HepG2 (cell line): ENCODE measurements around the gene SS18L1. TPM values are rescaled to one million over a fixed set of nuclear protein-coding genes. Genes with fewer than 3 reads are reported as not detected.

Source experiments
- ATAC-seq: fragments of 200-7000 bp; cut with Tn5 transposase; 3 replicates; pipeline ENCODE4 v1.9.1; 2020; ENCODE audit warnings: mild to moderate bottlenecking, moderate library complexity
- BruUV-seq: library from RNA; stranded (reverse); fragments of 400-500 nt; replicated peaks from 2 replicates; lab custom pipeline; 2021; lab: Mats Ljungman, UMichigan
- CTCF ChIA-PET: fragments of 300-600 bp; formaldehyde crosslinking; extraction: SDS; loops from one replicate; lab custom pipeline; 2021; ENCODE audit warnings: low total read pairs, inconsistent platforms, low intra/inter-chr PET ratio; lab: Yijun Ruan, JAX
- POLR2A ChIA-PET: fragments of 350-600 bp; sonication (Branson Sonifier 250); formaldehyde crosslinking; loops from one replicate; lab custom pipeline; 2020; ENCODE audit warnings: antibody characterized with exemption, inconsistent platforms; lab: Yijun Ruan, JAX
- DNase-seq: peaks from one replicate; pipeline ENCODE4 v3.0.0-alpha.2; 2015; ENCODE audit warnings: low spot score
- FAIRE-seq: peaks from 3 replicates; lab custom pipeline; 2011; peaks lifted over from hg19 to GRCh38; lab: Jason Lieb, UNC
- H2AFZ ChIP-seq: one replicate; pipeline ENCODE4 v1.6.1; 2011; ENCODE audit warnings: low read length, inconsistent platforms
- H3K27ac ChIP-seq: fragments of 300-600 bp; 3 replicates; pipeline ENCODE4 v1.8.0; 2011; ENCODE audit warnings: mixed run types, mild to moderate bottlenecking, mixed read lengths, low read length, inconsistent platforms; ENCODE audit not compliant: insufficient read depth; ENCODE audit errors: extremely low read length
- H3K27me3 ChIP-seq, 2 experiments: fragments of 200-600 bp in 1 of 2; 2 replicates in 1 of 2; 3 replicates in 1 of 2; pipeline versions ENCODE4 v1.6.0 to v1.8.0; 2011; ENCODE audit warnings: low read length in 2 of 2, mild to moderate bottlenecking in 2 of 2, moderate library complexity in 2 of 2, inconsistent platforms in 1 of 2; ENCODE audit not compliant: insufficient read depth in 2 of 2, control insufficient read depth in 1 of 2
- H3K36me3 ChIP-seq, 2 experiments: fragments of 200-600 bp in 1 of 2; replicated peaks in 1 of 2; 2 replicates in 1 of 2; 3 replicates in 1 of 2; pipeline versions ENCODE4 v1.5.1 to v1.8.0; 2011; ENCODE audit warnings: low read length in 2 of 2, inconsistent platforms in 1 of 2; ENCODE audit not compliant: insufficient read depth in 2 of 2, control insufficient read depth in 1 of 2
- H3K4me1 ChIP-seq: 2 replicates; pipeline ENCODE4 v1.5.1; 2012; ENCODE audit warnings: low read length, inconsistent platforms; ENCODE audit not compliant: insufficient read depth
- H3K4me2 ChIP-seq: 2 replicates; pipeline ENCODE4 v1.6.0; 2011; ENCODE audit warnings: low read depth, low read length, inconsistent platforms
- H3K4me3 ChIP-seq, 3 experiments: fragments of 200-600 bp in 1 of 3; sonication (generic), shearing (Covaris generic) in 1 of 3; replicated peaks in 1 of 3; 2 replicates each; pipeline ENCODE4 v1.5.1; 2011 to 2016; ENCODE audit warnings: low read length in 3 of 3, inconsistent platforms in 2 of 3, low read depth in 2 of 3, mild to moderate bottlenecking in 2 of 3, control low read depth in 1 of 3, mixed read lengths in 1 of 3; ENCODE audit not compliant: insufficient read depth in 1 of 3
- H3K79me2 ChIP-seq: one replicate; pipeline ENCODE4 v1.6.1; 2011; ENCODE audit warnings: low read length, inconsistent platforms; ENCODE audit not compliant: insufficient read depth
- H3K9ac ChIP-seq: 2 replicates; pipeline ENCODE4 v1.6.0; 2011; ENCODE audit warnings: mild to moderate bottlenecking, low read depth, low read length, inconsistent platforms; ENCODE audit not compliant: insufficient read depth
- H3K9me3 ChIP-seq: 2 replicates; pipeline ENCODE4 v1.5.1; 2012; ENCODE audit warnings: mild to moderate bottlenecking, low read length
- H4K20me1 ChIP-seq: 2 replicates; pipeline ENCODE4 v1.6.0; 2011; ENCODE audit warnings: inconsistent platforms, mild to moderate bottlenecking, low read length, moderate library complexity; ENCODE audit not compliant: insufficient read depth
- EZH2 ChIP-seq: conservative IDR thresholded peaks from 2 replicates; pipeline ENCODE4 v1.6.1; 2012; ENCODE audit warnings: mild to moderate bottlenecking, low read depth, low read length, moderate library complexity
- HNRNPLL ChIP-seq: fragments of 200-400 bp; formaldehyde crosslinking; IDR thresholded peaks from 2 replicates; pipeline ENCODE4 v1.6.1; 2017; ENCODE audit warnings: mild to moderate bottlenecking, low read depth, low read length; ENCODE audit not compliant: poor library complexity, severe bottlenecking
- KAT8 ChIP-seq: IDR thresholded peaks from 2 replicates; pipeline ENCODE4 v1.6.1; 2016; ENCODE audit warnings: missing genetic modification reagents, missing compliant biosample characterization
- KDM4B ChIP-seq: sonication (generic); formaldehyde crosslinking; IDR thresholded peaks from 2 replicates; pipeline ENCODE4 v1.4.0; 2020; ENCODE audit warnings: missing genetic modification reagents
- MEIS1 ChIP-seq: sonication (generic); formaldehyde crosslinking; IDR thresholded peaks from 2 replicates; pipeline ENCODE4 v1.9.0; 2021; ENCODE audit warnings: mild to moderate bottlenecking, missing genetic modification reagents, moderate library complexity, borderline replicate concordance
- MYC ChIP-seq: sonication (generic); formaldehyde crosslinking; IDR thresholded peaks from 2 replicates; pipeline ENCODE4 v1.9.0; 2021; ENCODE audit warnings: missing genetic modification reagents, borderline replicate concordance
- ZEB1 ChIP-seq: IDR thresholded peaks from 2 replicates; pipeline ENCODE4 v1.6.1; 2012; ENCODE audit warnings: mild to moderate bottlenecking, low read depth, inconsistent platforms; ENCODE audit not compliant: insufficient replicate concordance
- ZNF24 ChIP-seq: fragments of 450-650 bp; IDR thresholded peaks from 2 replicates; pipeline ENCODE4 v1.6.1; 2017; ENCODE audit warnings: antibody characterized with exemption, mild to moderate bottlenecking
- ZNF274 ChIP-seq: sonication (generic); formaldehyde crosslinking; IDR thresholded peaks from 2 replicates; pipeline ENCODE4 v1.5.1; 2020; ENCODE audit warnings: mild to moderate bottlenecking, missing genetic modification reagents
- ZNF572 ChIP-seq: sonication (generic); formaldehyde crosslinking; IDR thresholded peaks from 2 replicates; pipeline ENCODE4 v1.5.1; 2020; ENCODE audit warnings: mild to moderate bottlenecking, missing genetic modification reagents
- ZNF703 ChIP-seq: sonication (generic); formaldehyde crosslinking; IDR thresholded peaks from 2 replicates; pipeline ENCODE4 v1.5.1; 2020; ENCODE audit warnings: missing genetic modification reagents, mild to moderate bottlenecking, moderate library complexity, borderline replicate concordance
- ZNF768 ChIP-seq: sonication (generic); formaldehyde crosslinking; IDR thresholded peaks from 2 replicates; pipeline ENCODE4 v1.4.0; 2020; ENCODE audit warnings: missing genetic modification reagents
- WGBS: methylation state at CpG from one replicate; pipeline ENCODE4 v1.1.6; 2017; ENCODE audit warnings: low lambda C conversion rate; 5-methylcytosine and 5-hydroxymethylcytosine counted together
- in situ Hi-C: cut with HindIII; loops from 2 replicates; pipeline ENCODE4 v1.10.0; 2017; ENCODE audit warnings: low pct_unique_long_range_greater_than_20kb; ENCODE audit not compliant: extremely low pct_ligation_motif_present
- intact Hi-C: fragments of 100-400 bp; cut with micrococcal nuclease; formaldehyde crosslinking; loops from one replicate; pipeline ENCODE4 v1.10.0; 2022; ENCODE audit not compliant: unreplicated experiment
- polyA plus RNA-seq, 8 experiments: library from polyadenylated mRNA; depleted of rRNA in 3 of 8; stranded (reverse) in 7 of 8; unstranded in 1 of 8; fragments of >200 nt; fragmentation: Illumina TruSeq in 4 of 8; extraction: Trizol in 4 of 8; gene quantifications; 2 replicates each; pipeline versions ENCODE4 v1.2.1 to v1.2.3, GENCODE V29; 2011 to 2016; ENCODE audit warnings: low read depth in 4 of 8, missing spikeins in 1 of 8, mixed read lengths in 1 of 8; ENCODE audit not compliant: insufficient read depth in 1 of 8
- total RNA-seq, 5 experiments: library from RNA; depleted of rRNA; stranded (reverse); fragments of >200 nt; fragmentation: Illumina TruSeq; extraction: Trizol; gene quantifications; 2 replicates each; pipeline ENCODE4 v1.2.3, GENCODE V29; 2016; ENCODE audit warnings: low read depth in 1 of 5
- TF ChIP-seq, protein P1 (sequence below): IDR thresholded peaks from 2 replicates; pipeline ENCODE4 v1.6.1; 2016; ENCODE audit warnings: control low read depth
- TF ChIP-seq, protein P2 (sequence below): sonication (generic); formaldehyde crosslinking; IDR thresholded peaks from 2 replicates; pipeline ENCODE4 v1.4.0; 2020; ENCODE audit warnings: missing genetic modification reagents, borderline replicate concordance
- TF ChIP-seq, protein P3 (sequence below): sonication (generic); formaldehyde crosslinking; IDR thresholded peaks from 2 replicates; pipeline ENCODE4 v1.9.0; 2021; ENCODE audit warnings: missing genetic modification reagents, borderline replicate concordance
- TF ChIP-seq, protein P4 (sequence below): sonication (generic); formaldehyde crosslinking; IDR thresholded peaks from 2 replicates; pipeline ENCODE4 v1.5.0; 2020; ENCODE audit warnings: mild to moderate bottlenecking, missing genetic modification reagents, borderline replicate concordance

Gene SS18L1
- total and polyA plus RNA-seq, 2 of the 13 experiments (the other 11 are each of a cell fraction or from before 2014, with no cell fraction given): 17.8 to 27.6 TPM

DNA sequence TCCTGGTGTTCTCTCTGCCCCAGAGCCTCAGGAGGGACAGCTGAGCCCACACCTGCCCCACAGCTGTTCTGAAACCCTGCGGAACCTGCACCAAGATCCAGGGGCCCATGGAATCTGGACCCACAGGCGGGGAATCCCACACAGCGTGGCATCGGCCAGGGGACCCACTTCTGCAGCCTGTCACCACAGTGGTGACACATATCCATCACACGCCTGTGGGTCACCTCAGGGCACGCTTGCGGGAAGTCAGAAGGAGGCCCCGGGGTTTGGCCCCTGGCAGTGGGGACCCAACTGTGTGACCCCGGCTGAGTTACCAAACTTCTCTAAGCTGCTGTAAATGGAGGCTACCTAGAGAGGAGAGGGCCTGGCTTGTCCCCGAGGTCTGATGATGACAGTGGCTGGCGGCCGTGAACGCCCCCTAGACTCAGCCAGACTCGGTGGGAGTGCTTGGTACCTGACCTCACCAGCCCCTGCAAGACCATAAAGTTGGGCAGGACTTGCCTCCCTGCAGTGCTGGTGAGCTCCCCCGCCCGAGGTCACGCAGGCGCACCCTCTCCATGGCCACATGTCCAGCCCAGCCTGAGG lies 78.8 kb downstream of the SS18L1 start:
- POLR2A ChIA-PET: no interaction called here
- no peaks in the 10 kb centered on the region for H3K79me2 ChIP-seq
- H3K4me3 ChIP-seq: no peak overlapping the region
- peaks cover 66 to 92% of the 10 kb centered on the region in 2 experiments for H3K27me3 ChIP-seq
- peaks cover 38% of the 10 kb centered on the region for H3K4me1 ChIP-seq
- H3K4me2 ChIP-seq: no peak overlapping the region
- no TSS peak for BruUV-seq
- H4K20me1 ChIP-seq: peaks cover 38% of the 10 kb centered on the region; the same call in 1 of the 2 replicates
- H3K9me3 ChIP-seq: no peaks in the 10 kb centered on the region
- no peak overlapping the region for H2AFZ ChIP-seq
- H3K36me3 ChIP-seq: no peaks in the 10 kb centered on the region
- DNase-seq (no peak), ATAC-seq (no peak), FAIRE-seq (no peak)
- in situ Hi-C loops (no loop called here), intact Hi-C loops (no loop called here)
- CTCF ChIA-PET: no interaction called here
- WGBS: 43% methylated on average over 15 of the region's 18 CpGs
- H3K9ac ChIP-seq: no peak overlapping the region
- TF ChIP-seq, protein P1, sequence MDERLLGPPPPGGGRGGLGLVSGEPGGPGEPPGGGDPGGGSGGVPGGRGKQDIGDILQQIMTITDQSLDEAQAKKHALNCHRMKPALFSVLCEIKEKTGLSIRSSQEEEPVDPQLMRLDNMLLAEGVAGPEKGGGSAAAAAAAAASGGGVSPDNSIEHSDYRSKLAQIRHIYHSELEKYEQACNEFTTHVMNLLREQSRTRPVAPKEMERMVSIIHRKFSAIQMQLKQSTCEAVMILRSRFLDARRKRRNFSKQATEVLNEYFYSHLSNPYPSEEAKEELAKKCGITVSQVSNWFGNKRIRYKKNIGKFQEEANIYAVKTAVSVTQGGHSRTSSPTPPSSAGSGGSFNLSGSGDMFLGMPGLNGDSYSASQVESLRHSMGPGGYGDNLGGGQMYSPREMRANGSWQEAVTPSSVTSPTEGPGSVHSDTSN: no peak
- TF ChIP-seq MYC (CRISPR knock-in tag) (0 out of 2 replicates have a peak, but pooled peaks have one; percentile 10), ZNF274 (0 out of 2 replicates have a peak, but pooled peaks have one; percentile 41), KDM4B (CRISPR knock-in tag) (no peak), HNRNPLL (peak; percentile 2), EZH2 (0 out of 2 replicates have a peak, but pooled peaks have one; percentile 21), ZEB1 (no peak), KAT8 (CRISPR knock-in tag) (no peak), ZNF703 (CRISPR knock-in tag) (no peak), MEIS1 (CRISPR knock-in tag) (no peak), ZNF572 (CRISPR knock-in tag) (no peak), ZNF24 (no peak), ZNF768 (CRISPR knock-in tag) (peak; percentile 37; the same call in 1 of the 2 replicates)
- TF ChIP-seq, protein P2, sequence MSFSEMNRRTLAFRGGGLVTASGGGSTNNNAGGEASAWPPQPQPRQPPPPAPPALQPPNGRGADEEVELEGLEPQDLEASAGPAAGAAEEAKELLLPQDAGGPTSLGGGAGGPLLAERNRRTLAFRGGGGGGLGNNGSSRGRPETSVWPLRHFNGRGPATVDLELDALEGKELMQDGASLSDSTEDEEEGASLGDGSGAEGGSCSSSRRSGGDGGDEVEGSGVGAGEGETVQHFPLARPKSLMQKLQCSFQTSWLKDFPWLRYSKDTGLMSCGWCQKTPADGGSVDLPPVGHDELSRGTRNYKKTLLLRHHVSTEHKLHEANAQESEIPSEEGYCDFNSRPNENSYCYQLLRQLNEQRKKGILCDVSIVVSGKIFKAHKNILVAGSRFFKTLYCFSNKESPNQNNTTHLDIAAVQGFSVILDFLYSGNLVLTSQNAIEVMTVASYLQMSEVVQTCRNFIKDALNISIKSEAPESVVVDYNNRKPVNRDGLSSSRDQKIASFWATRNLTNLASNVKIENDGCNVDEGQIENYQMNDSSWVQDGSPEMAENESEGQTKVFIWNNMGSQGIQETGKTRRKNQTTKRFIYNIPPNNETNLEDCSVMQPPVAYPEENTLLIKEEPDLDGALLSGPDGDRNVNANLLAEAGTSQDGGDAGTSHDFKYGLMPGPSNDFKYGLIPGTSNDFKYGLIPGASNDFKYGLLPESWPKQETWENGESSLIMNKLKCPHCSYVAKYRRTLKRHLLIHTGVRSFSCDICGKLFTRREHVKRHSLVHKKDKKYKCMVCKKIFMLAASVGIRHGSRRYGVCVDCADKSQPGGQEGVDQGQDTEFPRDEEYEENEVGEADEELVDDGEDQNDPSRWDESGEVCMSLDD (CRISPR knock-in tag): no peak
- TF ChIP-seq, protein P3, sequence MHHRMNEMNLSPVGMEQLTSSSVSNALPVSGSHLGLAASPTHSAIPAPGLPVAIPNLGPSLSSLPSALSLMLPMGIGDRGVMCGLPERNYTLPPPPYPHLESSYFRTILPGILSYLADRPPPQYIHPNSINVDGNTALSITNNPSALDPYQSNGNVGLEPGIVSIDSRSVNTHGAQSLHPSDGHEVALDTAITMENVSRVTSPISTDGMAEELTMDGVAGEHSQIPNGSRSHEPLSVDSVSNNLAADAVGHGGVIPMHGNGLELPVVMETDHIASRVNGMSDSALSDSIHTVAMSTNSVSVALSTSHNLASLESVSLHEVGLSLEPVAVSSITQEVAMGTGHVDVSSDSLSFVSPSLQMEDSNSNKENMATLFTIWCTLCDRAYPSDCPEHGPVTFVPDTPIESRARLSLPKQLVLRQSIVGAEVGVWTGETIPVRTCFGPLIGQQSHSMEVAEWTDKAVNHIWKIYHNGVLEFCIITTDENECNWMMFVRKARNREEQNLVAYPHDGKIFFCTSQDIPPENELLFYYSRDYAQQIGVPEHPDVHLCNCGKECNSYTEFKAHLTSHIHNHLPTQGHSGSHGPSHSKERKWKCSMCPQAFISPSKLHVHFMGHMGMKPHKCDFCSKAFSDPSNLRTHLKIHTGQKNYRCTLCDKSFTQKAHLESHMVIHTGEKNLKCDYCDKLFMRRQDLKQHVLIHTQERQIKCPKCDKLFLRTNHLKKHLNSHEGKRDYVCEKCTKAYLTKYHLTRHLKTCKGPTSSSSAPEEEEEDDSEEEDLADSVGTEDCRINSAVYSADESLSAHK (CRISPR knock-in tag): no peak
- TF ChIP-seq, protein P4, sequence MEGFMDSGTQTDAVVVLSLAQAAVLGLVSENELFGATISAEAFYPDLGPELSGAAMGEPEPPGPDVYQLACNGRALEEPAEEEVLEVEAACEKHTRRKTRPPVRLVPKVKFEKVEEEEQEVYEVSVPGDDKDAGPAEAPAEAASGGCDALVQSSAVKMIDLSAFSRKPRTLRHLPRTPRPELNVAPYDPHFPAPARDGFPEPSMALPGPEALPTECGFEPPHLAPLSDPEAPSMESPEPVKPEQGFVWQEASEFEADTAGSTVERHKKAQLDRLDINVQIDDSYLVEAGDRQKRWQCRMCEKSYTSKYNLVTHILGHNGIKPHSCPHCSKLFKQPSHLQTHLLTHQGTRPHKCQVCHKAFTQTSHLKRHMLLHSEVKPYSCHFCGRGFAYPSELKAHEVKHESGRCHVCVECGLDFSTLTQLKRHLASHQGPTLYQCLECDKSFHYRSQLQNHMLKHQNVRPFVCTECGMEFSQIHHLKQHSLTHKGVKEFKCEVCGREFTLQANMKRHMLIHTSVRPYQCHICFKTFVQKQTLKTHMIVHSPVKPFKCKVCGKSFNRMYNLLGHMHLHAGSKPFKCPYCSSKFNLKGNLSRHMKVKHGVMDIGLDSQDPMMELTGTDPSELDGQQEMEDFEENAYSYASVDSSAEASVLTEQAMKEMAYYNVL (CRISPR knock-in tag): no peak
- H3K27ac ChIP-seq: no peak overlapping the region
